Colonic mucosa (tissue), 4 donors: Measurements from ENCODE around the gene VSIG1. TPM values are rescaled to one million over a fixed set of nuclear protein-coding genes. Genes with fewer than 3 reads are reported as not detected.

Experiments used
- DNase-seq: peaks from one replicate; pipeline ENCODE4 v3.0.0-alpha.2; 2020
- H3K27ac ChIP-seq: fragments of 200-600 bp; one replicate; pipeline ENCODE4 v1.8.0; 2021
- H3K27me3 ChIP-seq: fragments of 200-600 bp; one replicate; pipeline ENCODE4 v1.8.0; 2021
- H3K36me3 ChIP-seq: fragments of 200-600 bp; one replicate; pipeline ENCODE4 v1.8.0; 2021
- H3K4me1 ChIP-seq: fragments of 200-600 bp; one replicate; pipeline ENCODE4 v1.8.0; 2021; ENCODE audit warnings: mild to moderate bottlenecking
- H3K4me3 ChIP-seq: fragments of 200-600 bp; one replicate; pipeline ENCODE4 v1.8.0; 2021
- H3K9ac ChIP-seq, 2 donors: one replicate each; pipeline ENCODE4 v1.7.0; 2013; ENCODE audit warnings: control low read depth in 2 of 2, low read depth in 2 of 2, low read length in 2 of 2
- H3K9me3 ChIP-seq: fragments of 200-600 bp; one replicate; pipeline ENCODE4 v1.8.0; 2021
- intact Hi-C: fragments of 100-400 bp; cut with DNase I; formaldehyde crosslinking; loops from one replicate; pipeline ENCODE4 v1.14.1; 2022
- total RNA-seq, 2 donors: library from RNA; stranded (reverse); fragmentation: NEBNext Ultra II Directional in 1 of 2; extraction: Animal tissue kit (Norgen Biotek cat#: 25700) in 1 of 2; gene quantifications; one replicate each; pipeline ENCODE4 v1.2.1, GENCODE V29; 2021
- TF ChIP-seq, protein P1 (sequence below): fragments of 200-600 bp; IDR thresholded peaks from one replicate; pipeline ENCODE4 v1.8.0; 2022; ENCODE audit warnings: antibody characterized with exemption, mild to moderate bottlenecking
- donor health status: healthy.
- donor health status: DM: no; HTN: no; CAD: no.
- donor health status: DM: no; HTN: no; CAD: no.

VSIG1 gene
- total RNA-seq, 2 donors from 2014 or later: 0.16 to 0.62 TPM

DNA sequence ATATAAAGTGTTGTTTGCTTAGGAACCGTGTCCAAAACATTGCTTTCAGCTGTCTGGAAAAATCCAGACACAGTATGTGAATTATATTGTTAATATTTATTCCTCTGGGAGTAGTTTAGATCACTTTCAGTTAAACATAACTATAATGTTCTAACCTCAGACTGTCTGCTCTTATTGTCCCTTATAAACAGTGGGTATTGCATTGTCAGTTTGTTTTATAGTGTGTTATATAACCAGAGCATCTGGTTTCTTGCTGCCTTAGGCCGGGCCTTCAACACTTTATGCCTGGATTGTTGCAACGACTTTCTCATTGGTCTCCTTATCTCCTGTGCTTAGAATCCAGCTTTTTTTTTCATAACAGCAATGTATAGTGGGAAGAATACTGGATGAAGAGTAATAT, 73.1 kb downstream of the VSIG1 start:
- no peak overlapping the region for H3K27ac ChIP-seq
- H3K27me3 ChIP-seq: no peaks in the 10 kb centered on the region
- H3K36me3 ChIP-seq: no peaks in the 10 kb centered on the region
- no peak overlapping the region for H3K4me3 ChIP-seq
- no peak for DNase-seq
- intact Hi-C loops: no loop called here
- no peak overlapping the region for H3K9ac ChIP-seq
- no peaks in the 10 kb centered on the region for H3K9me3 ChIP-seq
- TF ChIP-seq, protein P1, sequence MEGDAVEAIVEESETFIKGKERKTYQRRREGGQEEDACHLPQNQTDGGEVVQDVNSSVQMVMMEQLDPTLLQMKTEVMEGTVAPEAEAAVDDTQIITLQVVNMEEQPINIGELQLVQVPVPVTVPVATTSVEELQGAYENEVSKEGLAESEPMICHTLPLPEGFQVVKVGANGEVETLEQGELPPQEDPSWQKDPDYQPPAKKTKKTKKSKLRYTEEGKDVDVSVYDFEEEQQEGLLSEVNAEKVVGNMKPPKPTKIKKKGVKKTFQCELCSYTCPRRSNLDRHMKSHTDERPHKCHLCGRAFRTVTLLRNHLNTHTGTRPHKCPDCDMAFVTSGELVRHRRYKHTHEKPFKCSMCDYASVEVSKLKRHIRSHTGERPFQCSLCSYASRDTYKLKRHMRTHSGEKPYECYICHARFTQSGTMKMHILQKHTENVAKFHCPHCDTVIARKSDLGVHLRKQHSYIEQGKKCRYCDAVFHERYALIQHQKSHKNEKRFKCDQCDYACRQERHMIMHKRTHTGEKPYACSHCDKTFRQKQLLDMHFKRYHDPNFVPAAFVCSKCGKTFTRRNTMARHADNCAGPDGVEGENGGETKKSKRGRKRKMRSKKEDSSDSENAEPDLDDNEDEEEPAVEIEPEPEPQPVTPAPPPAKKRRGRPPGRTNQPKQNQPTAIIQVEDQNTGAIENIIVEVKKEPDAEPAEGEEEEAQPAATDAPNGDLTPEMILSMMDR: no peak
- no peaks in the 10 kb centered on the region for H3K4me1 ChIP-seq

DNA sequence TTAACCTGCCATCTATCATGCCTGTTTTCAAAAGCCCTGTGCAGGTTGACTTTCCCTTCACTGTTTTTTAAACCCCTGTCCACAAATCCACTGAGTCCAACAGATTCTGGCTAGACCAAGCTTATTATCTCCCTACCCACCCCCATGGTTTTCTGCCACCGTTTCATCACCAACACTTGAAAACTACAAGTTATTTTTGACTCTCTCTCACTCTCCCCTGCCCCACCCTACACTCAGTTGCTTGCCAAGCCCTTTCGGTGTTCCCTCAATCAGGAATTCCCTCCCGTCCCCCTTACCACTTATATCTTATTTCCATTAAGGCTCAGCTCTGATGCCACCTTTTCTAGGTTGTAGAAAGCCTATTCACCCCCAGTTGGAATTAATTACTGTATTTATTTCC, 76.4 kb downstream of the VSIG1 start:
- no peaks in the 10 kb centered on the region for H3K27me3 ChIP-seq
- no peaks in the 10 kb centered on the region for H3K4me1 ChIP-seq
- intact Hi-C loops: no loop called here
- no peak overlapping the region for H3K4me3 ChIP-seq
- TF ChIP-seq, protein P1: no peak
- H3K9ac ChIP-seq: no peak overlapping the region
- no peaks in the 10 kb centered on the region for H3K36me3 ChIP-seq
- no peak for DNase-seq
- no peaks in the 10 kb centered on the region for H3K9me3 ChIP-seq
- H3K27ac ChIP-seq: no peak overlapping the region

DNA sequence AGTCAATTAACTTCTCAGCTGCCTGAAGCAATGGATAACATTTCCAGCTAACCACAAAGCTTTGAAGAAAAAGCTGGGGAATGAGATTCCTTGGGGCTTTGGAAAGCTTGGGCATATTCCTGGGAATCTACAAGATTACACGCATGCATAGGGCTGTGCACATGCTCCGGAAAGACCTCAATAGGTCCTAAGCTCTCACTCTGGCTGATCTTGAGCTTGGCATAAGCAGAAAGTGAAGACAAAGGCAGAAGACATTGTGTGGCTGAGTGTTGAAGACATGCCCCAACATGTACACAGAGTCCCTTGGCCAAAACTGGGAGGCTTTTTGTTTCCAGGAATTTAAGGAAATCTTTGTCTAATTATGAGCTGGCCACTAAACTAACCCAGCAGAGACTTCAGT, 77.9 kb downstream of the VSIG1 start:
- no peaks in the 10 kb centered on the region for H3K4me1 ChIP-seq
- no peaks in the 10 kb centered on the region for H3K9me3 ChIP-seq
- no peaks in the 10 kb centered on the region for H3K27me3 ChIP-seq
- intact Hi-C loops: no loop called here
- H3K9ac ChIP-seq: no peak overlapping the region
- no peaks in the 10 kb centered on the region for H3K36me3 ChIP-seq
- TF ChIP-seq, protein P1: no peak
- no peak for DNase-seq
- no peak overlapping the region for H3K4me3 ChIP-seq
- no peak overlapping the region for H3K27ac ChIP-seq

DNA sequence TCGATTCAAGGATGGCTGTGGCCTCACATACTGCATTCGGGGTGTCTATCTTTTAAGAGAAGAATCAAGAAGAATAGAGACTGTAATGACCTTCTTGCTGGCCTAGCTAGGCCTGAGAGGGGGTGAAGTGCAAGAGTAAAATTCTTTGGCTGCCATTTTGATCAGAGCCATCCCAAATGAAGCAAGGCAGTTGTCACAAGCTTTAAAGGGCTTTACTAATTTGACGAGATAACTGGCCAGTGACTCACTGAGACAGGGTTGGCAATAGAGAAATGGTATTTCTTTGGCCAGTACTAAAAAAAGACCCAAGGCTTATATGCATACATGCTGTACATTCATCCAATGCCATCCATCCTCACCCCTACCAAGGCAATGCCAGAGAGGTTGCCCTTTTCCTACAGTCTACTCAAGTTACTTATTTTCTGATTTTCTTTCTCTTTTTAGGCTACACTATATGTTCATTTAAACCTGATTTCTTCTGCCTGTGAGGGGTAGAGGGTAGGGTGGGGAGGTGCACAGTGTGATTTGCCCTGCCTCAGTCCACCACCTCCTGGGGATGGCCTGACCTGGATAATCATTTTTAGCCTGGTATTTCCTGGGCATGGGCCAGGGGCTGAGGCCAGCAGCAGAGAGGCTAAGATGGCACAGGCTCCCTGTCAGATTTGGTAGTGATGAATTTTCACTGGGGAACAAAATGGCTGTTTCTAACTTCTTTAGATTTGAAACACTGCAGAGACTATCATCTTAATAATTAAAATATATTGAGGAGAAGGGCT, 78.9 kb downstream of the VSIG1 start:
- TF ChIP-seq, protein P1: no peak
- intact Hi-C loops: no loop called here
- no peaks in the 10 kb centered on the region for H3K4me1 ChIP-seq

DNA sequence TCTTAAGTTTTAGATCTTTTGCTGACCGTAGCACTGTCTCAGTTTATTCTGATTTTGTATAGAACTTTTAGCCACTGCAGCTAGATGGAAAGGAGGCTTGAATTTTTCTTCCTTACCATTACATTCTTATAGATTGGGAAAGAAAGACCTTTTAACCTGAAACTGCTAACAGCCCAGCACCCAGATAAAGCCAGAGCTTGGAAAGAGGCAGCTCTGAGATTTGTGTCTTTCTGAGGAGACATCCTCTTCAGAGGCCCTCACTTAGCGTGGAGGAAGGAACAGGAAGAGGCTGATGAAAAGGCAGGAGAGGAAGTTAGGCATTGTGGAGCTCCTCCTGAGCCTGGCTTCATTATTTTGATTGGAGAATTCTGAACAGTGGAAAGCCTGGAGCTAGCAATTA, 81.8 kb downstream of the VSIG1 start:
- Histone ChIP-seq H3K27me3 (no peaks in the 10 kb centered on the region), H3K4me3 (no peak overlapping the region), H3K9ac (no peak overlapping the region), H3K9me3 (no peaks in the 10 kb centered on the region), H3K27ac (no peak overlapping the region), H3K36me3 (no peaks in the 10 kb centered on the region), H3K4me1 (no peaks in the 10 kb centered on the region)
- TF ChIP-seq, protein P1: no peak
- intact Hi-C loops: no loop called here
- DNase-seq: no peak

More for the DNA sequence above, 78.9 kb downstream of the VSIG1 start:
- Histone ChIP-seq H3K4me3 (no peak overlapping the region), H3K9ac (no peak overlapping the region), H3K36me3 (no peaks in the 10 kb centered on the region), H3K27me3 (no peaks in the 10 kb centered on the region), H3K27ac (no peak overlapping the region), H3K9me3 (no peaks in the 10 kb centered on the region)
- no peak for DNase-seq
